Gastroesophageal sphincter (tissue), 4 donors: ENCODE results near the gene CEP164. TPM values are rescaled to one million over a fixed set of nuclear protein-coding genes. Genes with fewer than 3 reads are reported as not detected.

Source experiments
- ATAC-seq: fragments of 150-250 bp; one replicate; pipeline ENCODE4 v1.9.1; 2016; ENCODE audit warnings: mild to moderate bottlenecking, moderate library complexity
- H3K27ac ChIP-seq, 4 donors: fragments of 200-600 bp; sonication (generic) in 3 of 4; 1 replicate in 3 of 4; 2 replicates in 1 of 4; pipeline ENCODE4 v1.5.1; 2016 to 2019
- H3K27me3 ChIP-seq: fragments of 200-600 bp; sonication (generic); one replicate; pipeline ENCODE4 v1.5.1; 2019
- H3K36me3 ChIP-seq, 2 donors: fragments of 200-600 bp; sonication (generic); one replicate each; pipeline ENCODE4 v1.5.1; 2019; ENCODE audit warnings: control low read depth in 1 of 2
- H3K4me1 ChIP-seq, 3 donors: fragments of 200-600 bp; sonication (generic); 1 replicate in 2 of 3; 2 replicates in 1 of 3; pipeline ENCODE4 v1.5.1; 2016 to 2019; ENCODE audit warnings: control low read depth in 2 of 3
- H3K4me3 ChIP-seq, 2 donors: fragments of 200-600 bp; sonication (generic); one replicate each; pipeline ENCODE4 v1.5.1; 2019; ENCODE audit warnings: mild to moderate bottlenecking in 1 of 2, moderate library complexity in 1 of 2
- H3K9me3 ChIP-seq, 3 donors: fragments of 200-600 bp; sonication (generic); one replicate each; pipeline ENCODE4 v1.5.1; 2017 to 2019; ENCODE audit warnings: control low read depth in 2 of 3
- EP300 ChIP-seq: sonication (generic); formaldehyde crosslinking; IDR thresholded peaks from one replicate; pipeline ENCODE4 v1.6.1; 2017; ENCODE audit warnings: antibody characterized with exemption, mild to moderate bottlenecking
- POLR2A ChIP-seq, 2 donors: fragments of 450-650 bp; IDR thresholded peaks; one replicate each; pipeline ENCODE4 v1.6.1; 2017; ENCODE audit warnings: antibody characterized with exemption in 2 of 2, mild to moderate bottlenecking in 2 of 2, moderate library complexity in 1 of 2
- POLR2AphosphoS5 ChIP-seq: sonication (generic); formaldehyde crosslinking; IDR thresholded peaks from one replicate; pipeline ENCODE4 v1.6.1; 2017; ENCODE audit warnings: antibody characterized with exemption
- WGBS, 2 donors: methylation state at CpG; one replicate each; pipeline ENCODE4 v1.1.5; 2018; ENCODE audit warnings: low coverage in 1 of 2; 5-methylcytosine and 5-hydroxymethylcytosine counted together
- total RNA-seq, 4 donors: library from RNA; depleted of rRNA; stranded (reverse); fragments of >200 nt; gene quantifications; one replicate each; pipeline ENCODE4 v1.1.0, GENCODE V29; 2016
- TF ChIP-seq, protein P1 (sequence below), 4 experiments: fragments of 200-600 bp in 2 of 4; fragments of 450-650 bp in 2 of 4; sonication (generic) in 1 of 4; IDR thresholded peaks; one replicate each; pipeline ENCODE4 v1.5.1; 2017 to 2019; ENCODE audit warnings: antibody characterized with exemption in 4 of 4, mild to moderate bottlenecking in 2 of 4, moderate library complexity in 2 of 4

CEP164 gene
- total RNA-seq, 4 donors from 2014 or later = 22.3 to 26.3 (median 25.0) TPM

- Histone ChIP-seq H3K9me3 (no peaks in the 10 kb centered on the region), H3K36me3 (peaks cover 0 to 17% of the 10 kb centered on the region in 2 donors), H3K27ac (no peak overlapping the region), H3K4me3 (no peak overlapping the region), H3K4me1 (peaks cover 0 to 7% (median 0%) of the 10 kb centered on the region in 3 donors), H3K27me3 (peaks cover 31% of the 10 kb centered on the region)
- TF ChIP-seq EP300 = no peak
- no peak for TF ChIP-seq POLR2A (IDR thresholded peaks at IDR 0.05)
- TF ChIP-seq, protein P1, sequence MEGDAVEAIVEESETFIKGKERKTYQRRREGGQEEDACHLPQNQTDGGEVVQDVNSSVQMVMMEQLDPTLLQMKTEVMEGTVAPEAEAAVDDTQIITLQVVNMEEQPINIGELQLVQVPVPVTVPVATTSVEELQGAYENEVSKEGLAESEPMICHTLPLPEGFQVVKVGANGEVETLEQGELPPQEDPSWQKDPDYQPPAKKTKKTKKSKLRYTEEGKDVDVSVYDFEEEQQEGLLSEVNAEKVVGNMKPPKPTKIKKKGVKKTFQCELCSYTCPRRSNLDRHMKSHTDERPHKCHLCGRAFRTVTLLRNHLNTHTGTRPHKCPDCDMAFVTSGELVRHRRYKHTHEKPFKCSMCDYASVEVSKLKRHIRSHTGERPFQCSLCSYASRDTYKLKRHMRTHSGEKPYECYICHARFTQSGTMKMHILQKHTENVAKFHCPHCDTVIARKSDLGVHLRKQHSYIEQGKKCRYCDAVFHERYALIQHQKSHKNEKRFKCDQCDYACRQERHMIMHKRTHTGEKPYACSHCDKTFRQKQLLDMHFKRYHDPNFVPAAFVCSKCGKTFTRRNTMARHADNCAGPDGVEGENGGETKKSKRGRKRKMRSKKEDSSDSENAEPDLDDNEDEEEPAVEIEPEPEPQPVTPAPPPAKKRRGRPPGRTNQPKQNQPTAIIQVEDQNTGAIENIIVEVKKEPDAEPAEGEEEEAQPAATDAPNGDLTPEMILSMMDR (IDR thresholded peaks at IDR 0.05) = no peak
- TF ChIP-seq POLR2AphosphoS5 = no peak
- no peak for ATAC-seq
- WGBS, 2 donors = 96% methylated on average over 3 of the region's 13 CpGs; no CpG with 5 or more reads in 1 of the 2 donors
Measured at GRCh38 chr11:117439256-117439655, 111.6 kb downstream of the CEP164 start.

DNA sequence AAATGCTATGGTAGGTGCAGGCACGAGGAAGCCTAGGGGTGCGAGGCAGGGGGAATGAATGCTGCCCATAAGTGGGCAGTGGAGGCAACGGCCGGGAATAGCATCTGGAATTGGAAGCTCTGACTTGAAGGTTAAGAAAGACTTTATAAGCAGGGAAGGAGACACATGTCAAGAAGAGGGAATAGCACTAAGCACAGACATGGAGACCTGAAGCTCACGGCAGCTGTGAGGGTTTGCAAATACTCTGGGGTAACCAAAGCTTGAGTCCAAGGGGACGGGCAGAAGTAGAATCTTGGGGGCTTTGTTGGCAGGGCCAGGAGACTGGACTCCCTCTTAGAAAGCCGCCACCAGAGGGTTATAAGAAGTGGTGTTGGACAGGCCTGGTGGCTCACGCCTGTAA is 112.6 kb downstream of the CEP164 start:
- H3K4me1 ChIP-seq = peaks cover 0 to 9% (median 0%) of the 10 kb centered on the region in 3 donors
- ATAC-seq = no peak
- H3K27me3 ChIP-seq = peaks cover 32% of the 10 kb centered on the region
- H3K27ac ChIP-seq = no peak overlapping the region
- H3K4me3 ChIP-seq = no peak overlapping the region
- no peaks in the 10 kb centered on the region for H3K9me3 ChIP-seq
- TF ChIP-seq, protein P1 (IDR thresholded peaks at IDR 0.05) = no peak
- TF ChIP-seq POLR2A (IDR thresholded peaks at IDR 0.05) (no peak), POLR2AphosphoS5 (no peak), EP300 (no peak)
- peaks cover 0 to 13% of the 10 kb centered on the region in 2 donors for H3K36me3 ChIP-seq
- WGBS, 2 donors = 84 to 88% methylated on average over 7 to 8 of the region's 8 CpGs

GRCh38 chr11:117441146-117441975 is 113.7 kb downstream of the CEP164 start:
- Histone ChIP-seq H3K4me1 (peaks cover 0 to 9% (median 0%) of the 10 kb centered on the region in 3 donors), H3K27me3 (peaks cover 36% of the 10 kb centered on the region), H3K27ac (no peak overlapping the region), H3K4me3 (no peak overlapping the region), H3K9me3 (no peaks in the 10 kb centered on the region), H3K36me3 (peaks cover 0 to 6% of the 10 kb centered on the region in 2 donors)
- no peak for ATAC-seq
- TF ChIP-seq POLR2A (IDR thresholded peaks at IDR 0.05) = no peak
- no peak for TF ChIP-seq EP300
- TF ChIP-seq POLR2AphosphoS5 = no peak
- TF ChIP-seq, protein P1 (IDR thresholded peaks at IDR 0.05) = no peak
- 88 to 93% methylated on average over 4 to 5 of the region's 14 CpGs for WGBS, 2 donors

DNA sequence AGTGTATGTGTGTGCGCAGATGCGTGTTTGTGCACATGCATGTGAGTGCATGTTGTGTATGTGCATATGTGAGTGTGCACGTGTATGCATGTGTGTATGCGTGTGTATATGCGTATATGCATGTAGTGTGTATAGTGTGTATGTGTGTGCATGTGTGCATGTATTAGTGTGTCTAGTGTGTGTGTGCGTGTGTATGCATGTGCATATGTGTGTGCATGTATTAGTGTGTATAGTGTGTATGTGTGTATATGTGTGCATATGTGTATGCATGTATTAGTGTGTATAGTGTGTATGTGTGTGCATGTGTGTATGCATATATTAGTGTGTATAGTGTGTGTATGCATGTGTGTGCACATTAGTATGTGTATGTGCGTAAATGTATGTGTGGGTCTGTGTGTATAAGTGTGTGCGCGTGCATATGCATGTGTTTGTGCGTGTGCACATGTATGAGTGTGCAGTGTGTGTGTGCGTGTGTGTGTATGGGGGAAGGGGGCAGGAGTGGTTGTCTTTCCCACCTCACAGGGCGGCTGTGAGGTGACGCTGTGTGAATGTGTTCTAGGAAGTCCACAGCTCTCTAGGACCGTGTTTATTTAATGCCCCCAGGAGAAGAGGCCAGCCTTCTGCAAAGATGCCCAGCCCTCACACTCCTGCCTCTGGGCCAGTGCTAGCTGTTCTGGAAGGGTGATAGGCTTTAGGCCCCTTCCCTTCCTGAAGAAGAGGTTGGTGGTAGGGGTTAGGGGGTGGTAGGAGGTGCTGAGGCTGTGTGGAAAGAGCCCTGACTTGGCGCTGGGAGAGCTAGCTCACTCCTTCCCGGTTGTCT is 114.6 kb downstream of the CEP164 start:
- no peak overlapping the region for H3K4me3 ChIP-seq
- no peaks in the 10 kb centered on the region for H3K36me3 ChIP-seq
- no peaks in the 10 kb centered on the region for H3K9me3 ChIP-seq
- no peak overlapping the region for H3K27ac ChIP-seq
- ATAC-seq = no peak
- WGBS, 2 donors = 81 to 92% methylated on average over 14 to 15 of the region's 16 CpGs
- peaks cover 36% of the 10 kb centered on the region for H3K27me3 ChIP-seq
- peaks cover 0 to 9% (median 0%) of the 10 kb centered on the region in 3 donors for H3K4me1 ChIP-seq
- TF ChIP-seq POLR2A (IDR thresholded peaks at IDR 0.05) (no peak), EP300 (no peak), POLR2AphosphoS5 (no peak)
- TF ChIP-seq, protein P1 (IDR thresholded peaks at IDR 0.05) = no peak
